IPS DF 6.9 (cell line): ENCODE data around the gene BET1L.

Source experiments
- DNase-seq: peaks from one replicate; pipeline ENCODE4 v3.0.0-alpha.2; 2013; ENCODE audit warnings: low read depth, low spot score
- H3K27ac ChIP-seq: one replicate; pipeline ENCODE4 v1.5.1; 2013; ENCODE audit warnings: low read length, control low read depth
- H3K27me3 ChIP-seq: 2 replicates; pipeline ENCODE4 v1.6.1; 2013; ENCODE audit warnings: mild to moderate bottlenecking, low read length; ENCODE audit not compliant: control insufficient read depth, insufficient read depth
- H3K36me3 ChIP-seq: 2 replicates; pipeline ENCODE4 v1.6.1; 2013; ENCODE audit warnings: low read length; ENCODE audit not compliant: control insufficient read depth, insufficient read depth
- H3K4me1 ChIP-seq: 2 replicates; pipeline ENCODE4 v1.6.1; 2013; ENCODE audit warnings: low read length; ENCODE audit not compliant: control insufficient read depth, insufficient read depth
- H3K4me3 ChIP-seq: 2 replicates; pipeline ENCODE4 v1.5.1; 2013; ENCODE audit warnings: mild to moderate bottlenecking, low read length
- H3K9me3 ChIP-seq: 2 replicates; pipeline ENCODE4 v1.6.1; 2013; ENCODE audit warnings: low read length, inconsistent platforms; ENCODE audit not compliant: control insufficient read depth, insufficient read depth
- WGBS: extraction: QIAGEN DNeasy Blood & Tissue Kit; methylation state at CpG from one replicate; pipeline ENCODE4 v1.1.7; 2013; ENCODE audit warnings: mixed read lengths, missing lambda C conversion rate; ENCODE audit not compliant: insufficient read length, insufficient coverage; 5-methylcytosine and 5-hydroxymethylcytosine counted together

Gene BET1L

GRCh38 chr11:203056-203944 is 3.9 kb downstream of the BET1L start:
- H3K27ac ChIP-seq = no peak overlapping the region
- 0 out of 2 replicates have a peak, but pooled peaks cover 4% of the 10 kb centered on the region for H3K36me3 ChIP-seq
- DNase-seq = no peak
- no peak overlapping the region for H3K4me3 ChIP-seq
- no CpG with 5 or more reads among the region's 7 CpGs for WGBS
- H3K4me1 ChIP-seq = no peaks in the 10 kb centered on the region
- no peaks in the 10 kb centered on the region for H3K9me3 ChIP-seq
- H3K27me3 ChIP-seq = no peaks in the 10 kb centered on the region

GRCh38 chr11:202490-202889 is 4.7 kb downstream of the BET1L start:
- no peak overlapping the region for H3K27ac ChIP-seq
- no peak overlapping the region for H3K4me3 ChIP-seq
- no CpG with 5 or more reads among the region's 8 CpGs for WGBS
- peaks cover 2% of the 10 kb centered on the region; the same call in 1 of the 2 replicates for H3K9me3 ChIP-seq
- H3K27me3 ChIP-seq = no peaks in the 10 kb centered on the region
- H3K4me1 ChIP-seq = no peaks in the 10 kb centered on the region
- DNase-seq = no peak
- 0 out of 2 replicates have a peak, but pooled peaks cover 4% of the 10 kb centered on the region for H3K36me3 ChIP-seq

GRCh38 chr11:201966-202365 is 5.2 kb downstream of the BET1L start:
- no CpG with 5 or more reads among the region's 15 CpGs for WGBS
- H3K27me3 ChIP-seq = no peaks in the 10 kb centered on the region
- 0 out of 2 replicates have a peak, but pooled peaks cover 4% of the 10 kb centered on the region for H3K36me3 ChIP-seq
- no peaks in the 10 kb centered on the region for H3K4me1 ChIP-seq
- no peak overlapping the region for H3K4me3 ChIP-seq
- H3K9me3 ChIP-seq = peaks cover 2% of the 10 kb centered on the region; the same call in 1 of the 2 replicates
- DNase-seq = no peak
- H3K27ac ChIP-seq = no peak overlapping the region

DNA sequence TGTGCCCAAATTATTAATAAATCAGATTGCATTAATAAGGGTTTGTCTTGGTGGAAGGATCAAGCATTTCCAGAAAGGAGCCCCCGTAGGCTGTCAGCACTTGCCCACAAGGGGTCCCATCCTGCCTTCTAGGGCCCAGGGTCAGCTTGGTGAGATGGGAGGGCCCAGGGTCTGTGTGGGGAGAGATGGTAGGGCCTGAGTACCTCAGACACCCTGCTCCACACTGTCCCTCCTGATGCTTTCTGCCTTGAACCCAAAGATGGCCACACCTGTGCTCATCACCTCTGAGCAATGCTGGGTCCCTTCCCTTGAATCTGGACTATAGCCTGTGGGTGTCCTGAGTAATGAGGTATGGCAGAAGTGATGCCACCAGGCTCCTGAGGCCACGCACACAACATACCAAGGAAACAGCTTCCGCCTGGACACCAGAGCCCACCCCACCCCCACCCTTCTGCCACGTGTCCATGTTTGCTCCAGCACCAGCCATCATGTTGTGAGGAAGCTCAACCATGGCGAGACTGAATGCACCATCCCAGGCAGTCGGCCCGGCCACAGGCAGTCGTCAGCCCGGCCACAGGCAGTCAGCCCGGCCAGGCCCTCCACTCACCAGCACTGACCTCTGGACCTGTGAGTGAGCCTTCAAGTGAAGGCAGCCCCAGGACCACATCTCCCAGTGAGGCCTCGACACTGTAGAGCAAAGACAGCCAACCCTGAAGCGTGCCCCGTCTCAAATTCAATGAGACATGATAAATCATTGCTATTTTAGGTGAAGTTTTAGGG is 6.8 kb downstream of the BET1L start:
- Histone ChIP-seq H3K27ac (no peak overlapping the region), H3K9me3 (peaks cover 2% of the 10 kb centered on the region; the same call in 1 of the 2 replicates), H3K4me3 (no peak overlapping the region), H3K36me3 (0 out of 2 replicates have a peak, but pooled peaks cover 2% of the 10 kb centered on the region), H3K27me3 (no peaks in the 10 kb centered on the region), H3K4me1 (no peaks in the 10 kb centered on the region)
- no CpG with 5 or more reads among the region's 13 CpGs for whole genome bisulfite sequencing
- no peak for DNase-seq

- WGBS = no CpG with 5 or more reads among the region's 8 CpGs
Measured at GRCh38 chr11:199782-200181, 7.4 kb downstream of the BET1L start.

DNA sequence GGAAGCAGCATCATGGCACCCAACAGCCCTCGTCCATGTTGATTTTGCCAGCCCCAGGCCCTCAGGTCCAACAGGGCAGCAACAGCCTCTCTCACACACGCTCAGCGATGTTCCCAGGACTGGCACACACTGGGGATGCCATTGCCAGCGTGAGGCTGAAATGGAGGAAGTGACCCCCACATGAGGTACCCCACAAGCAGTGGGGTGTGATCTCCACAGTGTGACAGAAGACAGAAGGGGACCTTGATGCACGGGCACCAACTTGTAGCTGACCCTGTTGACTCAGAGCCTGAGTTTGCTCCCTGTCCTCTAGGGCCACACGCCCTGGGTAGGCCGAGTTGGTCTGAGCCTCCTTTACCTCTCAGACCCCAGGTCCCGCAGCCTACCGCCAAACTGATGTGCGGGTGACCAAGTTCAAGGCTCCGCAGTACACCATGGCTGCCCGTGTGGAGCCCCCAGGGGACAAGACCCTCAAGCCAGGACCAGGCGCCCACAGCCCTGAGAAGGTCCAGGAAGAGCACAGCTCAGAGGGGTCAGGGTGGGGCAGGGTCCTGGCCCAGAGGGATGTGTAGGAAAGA is 8.1 kb downstream of the BET1L start:
- DNase-seq = no peak
- WGBS = no CpG with 5 or more reads among the region's 13 CpGs
- H3K36me3 ChIP-seq = no peaks in the 10 kb centered on the region
- H3K27me3 ChIP-seq = no peaks in the 10 kb centered on the region
- H3K27ac ChIP-seq = no peak overlapping the region
- H3K9me3 ChIP-seq = peaks cover 2% of the 10 kb centered on the region; the same call in 1 of the 2 replicates
- no peak overlapping the region for H3K4me3 ChIP-seq
- H3K4me1 ChIP-seq = no peaks in the 10 kb centered on the region

More at GRCh38 chr11:199782-200181, 7.4 kb downstream of the BET1L start:
- DNase-seq = no peak
- H3K27ac ChIP-seq = no peak overlapping the region
- no peaks in the 10 kb centered on the region for H3K36me3 ChIP-seq
- no peaks in the 10 kb centered on the region for H3K27me3 ChIP-seq
- H3K9me3 ChIP-seq = peaks cover 2% of the 10 kb centered on the region; the same call in 1 of the 2 replicates
- H3K4me3 ChIP-seq = no peak overlapping the region
- H3K4me1 ChIP-seq = no peaks in the 10 kb centered on the region

DNA sequence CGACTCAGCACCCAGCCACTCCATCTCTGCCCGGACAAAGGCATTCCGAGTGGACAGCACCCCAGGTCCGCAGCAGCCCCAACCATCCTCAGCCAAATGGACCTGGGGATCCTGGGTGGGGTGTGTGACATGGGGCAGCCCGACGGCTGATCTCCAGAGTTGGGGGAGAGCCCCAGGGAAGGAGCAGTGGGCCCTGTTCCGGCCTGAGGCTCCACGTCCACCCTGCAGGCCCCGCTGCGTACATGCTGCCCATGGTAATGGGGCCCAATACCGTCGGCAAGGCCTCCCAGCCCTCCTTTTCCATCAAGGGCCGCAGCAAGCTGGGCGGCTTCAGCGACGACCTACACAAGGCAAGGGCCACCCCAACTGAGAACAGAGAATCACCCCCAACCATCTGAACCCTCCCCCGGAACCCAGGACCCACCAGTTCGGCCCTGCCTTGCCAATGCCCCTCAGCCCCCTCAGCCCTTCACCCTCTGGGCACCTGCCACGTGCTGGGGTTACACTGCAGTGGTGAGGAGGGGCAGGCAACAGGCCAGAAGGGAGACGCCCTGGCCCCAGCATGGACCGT is 8.9 kb downstream of the BET1L start:
- Histone ChIP-seq H3K27me3 (no peaks in the 10 kb centered on the region), H3K4me1 (no peaks in the 10 kb centered on the region), H3K9me3 (peaks cover 2% of the 10 kb centered on the region; the same call in 1 of the 2 replicates), H3K4me3 (no peak overlapping the region), H3K27ac (no peak overlapping the region), H3K36me3 (no peaks in the 10 kb centered on the region)
- WGBS = no CpG with 5 or more reads among the region's 21 CpGs
- no peak for DNase-seq

- Histone ChIP-seq H3K36me3 (no peaks in the 10 kb centered on the region), H3K4me3 (no peak overlapping the region), H3K27me3 (no peaks in the 10 kb centered on the region), H3K27ac (no peak overlapping the region), H3K4me1 (no peaks in the 10 kb centered on the region), H3K9me3 (peaks cover 2% of the 10 kb centered on the region; the same call in 1 of the 2 replicates)
- WGBS = no CpG with 5 or more reads among the region's 9 CpGs
- no peak for DNase-seq
Measured at GRCh38 chr11:197741-198235, 9.4 kb downstream of the BET1L start.

DNA sequence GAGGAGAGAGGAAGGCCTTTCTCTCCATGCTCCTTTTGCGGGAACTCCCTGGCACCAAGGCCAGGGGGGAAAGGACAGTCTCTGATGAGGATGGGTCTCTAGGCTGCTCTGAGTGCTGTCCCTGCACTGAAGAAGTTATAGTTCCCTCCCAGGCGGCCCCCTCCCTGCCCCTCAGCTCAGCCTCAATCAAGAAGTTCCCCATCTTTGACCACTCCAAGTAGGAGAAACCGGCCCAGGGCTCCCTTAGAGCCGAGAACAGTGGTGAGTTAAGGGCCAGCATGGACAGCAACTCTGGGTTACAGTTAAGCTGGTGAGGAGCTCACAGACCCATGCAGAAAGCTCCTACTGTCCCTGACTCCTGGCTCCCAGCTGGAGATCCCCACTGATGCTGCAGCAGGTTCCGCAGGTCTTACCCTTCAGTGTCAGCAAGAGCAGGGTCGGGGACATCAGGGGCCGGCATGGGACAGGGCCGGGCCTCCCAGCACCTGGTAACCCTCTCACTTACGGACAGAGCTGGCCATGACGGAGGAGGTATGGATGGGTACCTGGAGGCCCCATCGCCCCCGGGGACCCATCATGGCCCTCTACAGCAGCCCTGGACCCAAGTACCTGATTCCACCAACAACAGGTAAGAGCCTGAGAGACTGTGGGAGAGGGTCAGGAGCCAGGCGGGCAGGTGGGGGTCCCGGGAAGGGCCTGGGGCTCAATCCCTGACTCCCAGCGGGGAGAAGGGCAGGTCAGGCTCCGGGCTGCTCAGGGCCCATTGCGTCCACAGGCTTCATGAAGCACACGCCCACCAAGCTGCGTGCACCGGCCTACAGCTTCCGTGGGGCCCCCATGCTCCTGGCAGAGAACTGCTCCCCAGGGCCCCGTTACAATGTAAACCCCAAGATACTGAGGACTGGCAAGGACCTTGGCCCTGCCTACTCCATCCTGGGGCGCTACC is 10.1 kb downstream of the BET1L start:
- no peak overlapping the region for H3K27ac ChIP-seq
- H3K4me3 ChIP-seq = no peak overlapping the region
- H3K9me3 ChIP-seq = peaks cover 2% of the 10 kb centered on the region; the same call in 1 of the 2 replicates
- no peaks in the 10 kb centered on the region for H3K27me3 ChIP-seq
- WGBS = no CpG with 5 or more reads among the region's 23 CpGs
- no peaks in the 10 kb centered on the region for H3K36me3 ChIP-seq
- no peaks in the 10 kb centered on the region for H3K4me1 ChIP-seq
- no peak for DNase-seq
